Subcutaneous adipose tissue (tissue), 4 donors: ENCODE measurements around the gene CDH4. TPM values are rescaled to one million over a fixed set of nuclear protein-coding genes. Genes with fewer than 3 reads are reported as not detected.

ENCODE experiments used
- CTCF ChIP-seq: fragments of 450-650 bp; IDR thresholded peaks from one replicate; pipeline ENCODE4 v1.5.1; 2016; ENCODE audit warnings: low read depth, mild to moderate bottlenecking, control low read depth, antibody characterized with exemption, moderate library complexity
- total RNA-seq, 4 donors: library from RNA; depleted of rRNA; stranded (reverse); fragments of >200 nt; gene quantifications; one replicate each; pipeline ENCODE4 v1.1.0, GENCODE V29; 2016

Gene CDH4
- total RNA-seq, 4 donors from 2014 or later: not detected

GRCh38 chr20:61755971-61756845, 504.1 kb downstream of the CDH4 start:
- no peak for TF ChIP-seq CTCF

- no peak for TF ChIP-seq CTCF
These were observed 505.1 kb downstream of the CDH4 start for GRCh38 chr20:61756966-61757677.

GRCh38 chr20:61757678-61758563, 505.9 kb downstream of the CDH4 start:
- TF ChIP-seq CTCF: no peak

GRCh38 chr20:61758564-61759200, 506.6 kb downstream of the CDH4 start:
- no peak for TF ChIP-seq CTCF

GRCh38 chr20:61759286-61760065, 507.4 kb downstream of the CDH4 start:
- no peak for TF ChIP-seq CTCF

- TF ChIP-seq CTCF: no peak
These were observed 508.3 kb downstream of the CDH4 start for GRCh38 chr20:61760321-61760720.
